ENCODE measurements around the gene FOXI3.
"Not testable (repeated sequence)": the region's sequence is repeated elsewhere in the genome, so short reads cannot be mapped to it uniquely, and the experiment has no call there.

The FOXI3 gene

GRCh38 chr2:88442061-88442460 is 10.4 kb downstream of the FOXI3 start:
- DNase-seq (ENCODE audit: low spot score) = no peak

GRCh38 chr2:88437010-88437409 is 15.5 kb downstream of the FOXI3 start:
- DNase-seq (ENCODE audit: low spot score) = no peak

GRCh38 chr2:88429929-88430328 is 22.6 kb downstream of the FOXI3 start:
- peak; percentile 31 for DNase-seq (ENCODE audit: low spot score)

GRCh38 chr2:88423733-88424132 is 28.8 kb downstream of the FOXI3 start:
- no peak for DNase-seq (ENCODE audit: low spot score)

GRCh38 chr2:88419051-88419450 is 33.4 kb downstream of the FOXI3 start:
- not testable (repeated sequence) for DNase-seq (ENCODE audit: low spot score)

GRCh38 chr2:88416016-88416663 is 36.4 kb downstream of the FOXI3 start:
- peak; percentile 39 for DNase-seq (ENCODE audit: low spot score)

- DNase-seq (ENCODE audit: low spot score) = not testable (repeated sequence)
Observed at GRCh38 chr2:88408870-88409269, 43.6 kb downstream of the FOXI3 start.

- no peak for DNase-seq (ENCODE audit: low spot score)
Observed at GRCh38 chr2:88400037-88400767, 52.3 kb downstream of the FOXI3 start.

GRCh38 chr2:88398180-88398579 is 54.3 kb downstream of the FOXI3 start:
- DNase-seq (ENCODE audit: low spot score) = no peak
